ENCODE measurements around the gene TMPO.
"Not testable (repeated sequence)": the region's sequence is repeated elsewhere in the genome, so short reads cannot be mapped to it uniquely, and the experiment has no call there.

TMPO gene

DNA sequence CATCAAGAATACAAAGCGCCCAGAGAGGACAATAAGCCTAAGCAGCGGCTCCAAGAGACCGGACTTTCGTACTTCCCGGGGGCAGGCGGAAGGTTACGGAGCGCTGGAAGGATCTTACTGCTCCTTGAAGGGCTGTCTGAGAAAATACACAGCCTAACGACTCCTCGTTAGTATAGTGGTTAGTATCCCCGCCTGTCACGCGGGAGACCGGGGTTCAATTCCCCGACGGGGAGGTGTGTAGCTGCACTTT lies 12.1 kb upstream of the TMPO start:
- TF ChIP-seq, protein P1, sequence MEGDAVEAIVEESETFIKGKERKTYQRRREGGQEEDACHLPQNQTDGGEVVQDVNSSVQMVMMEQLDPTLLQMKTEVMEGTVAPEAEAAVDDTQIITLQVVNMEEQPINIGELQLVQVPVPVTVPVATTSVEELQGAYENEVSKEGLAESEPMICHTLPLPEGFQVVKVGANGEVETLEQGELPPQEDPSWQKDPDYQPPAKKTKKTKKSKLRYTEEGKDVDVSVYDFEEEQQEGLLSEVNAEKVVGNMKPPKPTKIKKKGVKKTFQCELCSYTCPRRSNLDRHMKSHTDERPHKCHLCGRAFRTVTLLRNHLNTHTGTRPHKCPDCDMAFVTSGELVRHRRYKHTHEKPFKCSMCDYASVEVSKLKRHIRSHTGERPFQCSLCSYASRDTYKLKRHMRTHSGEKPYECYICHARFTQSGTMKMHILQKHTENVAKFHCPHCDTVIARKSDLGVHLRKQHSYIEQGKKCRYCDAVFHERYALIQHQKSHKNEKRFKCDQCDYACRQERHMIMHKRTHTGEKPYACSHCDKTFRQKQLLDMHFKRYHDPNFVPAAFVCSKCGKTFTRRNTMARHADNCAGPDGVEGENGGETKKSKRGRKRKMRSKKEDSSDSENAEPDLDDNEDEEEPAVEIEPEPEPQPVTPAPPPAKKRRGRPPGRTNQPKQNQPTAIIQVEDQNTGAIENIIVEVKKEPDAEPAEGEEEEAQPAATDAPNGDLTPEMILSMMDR (conservative IDR thresholded peaks at IDR 0.05) = no peak
- peak overlapping the region; percentile 96 for H3K27ac ChIP-seq

- TF ChIP-seq, protein P1 (conservative IDR thresholded peaks at IDR 0.05) = no peak
- peak overlapping the region; percentile 96 for H3K27ac ChIP-seq
Observed at GRCh38 chr12:98503592-98504367, 11.6 kb upstream of the TMPO start.

DNA sequence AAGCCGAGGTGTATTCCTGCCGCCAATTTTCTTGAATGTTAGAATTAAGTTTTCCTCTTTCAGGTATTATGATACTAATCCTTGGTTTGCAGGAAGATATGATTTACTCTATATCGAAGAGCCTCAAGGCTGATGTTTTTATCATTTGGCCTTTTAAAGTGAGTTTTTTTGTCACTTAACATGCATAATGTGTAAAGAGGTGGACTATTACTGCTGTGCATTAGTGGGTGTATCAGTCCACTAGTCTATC lies 11.1 kb upstream of the TMPO start:
- H3K27ac ChIP-seq = peak overlapping the region; percentile 96
- TF ChIP-seq, protein P1 (conservative IDR thresholded peaks at IDR 0.05) = no peak

DNA sequence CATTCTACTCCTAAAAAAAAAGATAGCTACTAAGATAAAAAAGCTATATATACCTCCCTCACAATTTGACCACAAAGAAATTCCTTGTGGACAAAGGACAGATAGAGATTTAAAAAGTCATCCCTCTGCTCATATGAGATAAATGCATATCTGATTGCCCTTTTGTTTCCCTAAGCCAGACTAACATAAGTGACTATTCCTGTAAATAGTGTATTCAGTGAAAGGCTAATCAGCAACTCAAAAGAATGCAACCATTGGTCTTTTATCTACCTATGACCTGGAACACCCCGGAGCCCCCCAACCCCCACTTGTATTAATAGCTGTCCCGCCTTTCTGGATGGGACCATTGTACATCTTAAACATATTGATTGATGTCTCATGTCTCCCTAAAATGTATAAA lies 6.3 kb upstream of the TMPO start:
- H3K27ac ChIP-seq = no peak overlapping the region
- TF ChIP-seq, protein P1 (conservative IDR thresholded peaks at IDR 0.05) = no peak

DNA sequence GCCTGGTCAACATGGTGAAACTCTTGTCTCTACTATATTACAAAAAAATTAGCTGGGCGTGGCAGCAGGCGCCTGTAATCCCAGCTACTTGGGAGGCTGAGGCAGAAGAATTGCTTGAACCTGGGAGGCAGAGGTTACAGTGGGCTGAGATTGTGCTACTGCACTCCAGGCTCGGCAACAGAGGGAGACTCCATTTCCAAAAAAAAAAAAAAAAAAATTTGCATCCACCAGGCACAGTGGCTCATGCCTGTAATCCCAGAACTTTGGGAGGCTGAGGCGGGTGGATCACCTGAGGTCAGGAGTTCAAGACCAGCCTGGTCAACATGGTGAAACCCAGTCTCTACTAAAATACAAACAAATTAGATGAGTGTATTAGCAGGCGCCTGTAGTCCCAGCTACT lies 3.6 kb upstream of the TMPO start:
- H3K27ac ChIP-seq = not testable (repeated sequence)

DNA sequence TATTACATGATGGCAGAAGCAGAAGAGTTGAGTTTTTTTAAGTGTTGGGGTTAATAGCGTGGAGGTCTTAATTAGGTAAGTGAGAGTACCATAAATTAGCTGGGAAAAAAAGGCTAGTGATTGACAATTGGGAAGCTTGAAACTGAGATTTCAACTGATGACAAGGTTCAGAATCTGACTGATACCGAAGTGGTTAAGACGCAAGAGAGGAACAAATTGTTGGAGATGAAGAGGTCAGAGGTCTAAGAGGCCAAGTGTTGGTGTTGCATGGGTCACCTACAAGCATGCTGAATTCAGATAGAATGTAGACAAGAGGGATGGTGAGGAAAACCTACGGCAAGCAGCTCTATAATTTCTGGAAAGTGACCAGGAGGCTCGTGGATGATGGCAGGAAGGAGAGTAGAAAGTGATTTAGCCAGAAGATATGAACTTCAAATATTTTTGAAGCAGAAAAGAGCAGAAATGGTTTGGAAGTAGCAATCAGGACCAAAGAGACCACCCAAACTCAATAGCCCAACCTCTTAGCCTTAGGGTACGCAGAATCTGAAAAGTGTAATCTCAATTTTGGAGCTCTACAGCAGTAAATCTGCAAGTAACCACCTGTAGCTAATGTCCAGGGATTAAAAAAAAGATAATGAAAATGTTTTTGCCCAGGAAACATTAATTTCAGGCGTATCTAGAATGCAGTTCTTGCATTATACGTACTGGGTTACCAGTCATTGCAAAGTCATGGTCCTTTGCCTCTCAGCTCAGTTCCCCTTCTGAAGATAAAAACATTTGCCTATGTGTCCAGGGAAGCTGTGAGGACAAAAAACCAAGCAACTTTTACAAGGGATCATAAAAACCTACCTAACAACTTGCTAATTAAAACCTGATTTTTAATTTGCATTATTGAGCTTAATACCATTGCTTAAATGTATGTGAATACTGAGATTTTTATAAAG lies 1.7 kb upstream of the TMPO start:
- TF ChIP-seq, protein P1 (conservative IDR thresholded peaks at IDR 0.05) = no peak
- H3K27ac ChIP-seq = peak overlapping the region; percentile 97

DNA sequence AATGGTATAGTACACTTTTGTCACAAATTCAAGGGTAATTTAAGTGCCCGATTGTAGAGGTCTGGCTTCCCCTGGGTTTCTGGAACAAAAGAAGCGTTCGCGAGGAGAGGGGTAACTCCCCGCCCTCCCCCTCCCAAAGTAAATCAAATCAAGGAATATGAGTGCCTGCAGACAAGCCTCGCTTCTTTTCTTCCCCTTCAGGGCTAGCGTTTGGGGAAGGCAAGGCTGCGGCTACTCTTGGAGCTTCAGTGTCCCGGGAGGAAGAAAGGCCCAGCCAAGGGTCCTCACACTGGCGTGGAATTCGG lies 456 bp upstream of the TMPO start:
- peak overlapping the region; percentile 97 for H3K27ac ChIP-seq
- TF ChIP-seq, protein P1 (conservative IDR thresholded peaks at IDR 0.05) = no peak

All from VCaP (cell line).